ENCODE results near the gene SLC24A3. TPM values are rescaled to one million over a fixed set of nuclear protein-coding genes. Genes with fewer than 3 reads are reported as not detected.

Gene SLC24A3
- total and polyA plus RNA-seq, 2 experiments from 2014 or later: 0.81 to 2.5 TPM

- TF ChIP-seq, protein P1, sequence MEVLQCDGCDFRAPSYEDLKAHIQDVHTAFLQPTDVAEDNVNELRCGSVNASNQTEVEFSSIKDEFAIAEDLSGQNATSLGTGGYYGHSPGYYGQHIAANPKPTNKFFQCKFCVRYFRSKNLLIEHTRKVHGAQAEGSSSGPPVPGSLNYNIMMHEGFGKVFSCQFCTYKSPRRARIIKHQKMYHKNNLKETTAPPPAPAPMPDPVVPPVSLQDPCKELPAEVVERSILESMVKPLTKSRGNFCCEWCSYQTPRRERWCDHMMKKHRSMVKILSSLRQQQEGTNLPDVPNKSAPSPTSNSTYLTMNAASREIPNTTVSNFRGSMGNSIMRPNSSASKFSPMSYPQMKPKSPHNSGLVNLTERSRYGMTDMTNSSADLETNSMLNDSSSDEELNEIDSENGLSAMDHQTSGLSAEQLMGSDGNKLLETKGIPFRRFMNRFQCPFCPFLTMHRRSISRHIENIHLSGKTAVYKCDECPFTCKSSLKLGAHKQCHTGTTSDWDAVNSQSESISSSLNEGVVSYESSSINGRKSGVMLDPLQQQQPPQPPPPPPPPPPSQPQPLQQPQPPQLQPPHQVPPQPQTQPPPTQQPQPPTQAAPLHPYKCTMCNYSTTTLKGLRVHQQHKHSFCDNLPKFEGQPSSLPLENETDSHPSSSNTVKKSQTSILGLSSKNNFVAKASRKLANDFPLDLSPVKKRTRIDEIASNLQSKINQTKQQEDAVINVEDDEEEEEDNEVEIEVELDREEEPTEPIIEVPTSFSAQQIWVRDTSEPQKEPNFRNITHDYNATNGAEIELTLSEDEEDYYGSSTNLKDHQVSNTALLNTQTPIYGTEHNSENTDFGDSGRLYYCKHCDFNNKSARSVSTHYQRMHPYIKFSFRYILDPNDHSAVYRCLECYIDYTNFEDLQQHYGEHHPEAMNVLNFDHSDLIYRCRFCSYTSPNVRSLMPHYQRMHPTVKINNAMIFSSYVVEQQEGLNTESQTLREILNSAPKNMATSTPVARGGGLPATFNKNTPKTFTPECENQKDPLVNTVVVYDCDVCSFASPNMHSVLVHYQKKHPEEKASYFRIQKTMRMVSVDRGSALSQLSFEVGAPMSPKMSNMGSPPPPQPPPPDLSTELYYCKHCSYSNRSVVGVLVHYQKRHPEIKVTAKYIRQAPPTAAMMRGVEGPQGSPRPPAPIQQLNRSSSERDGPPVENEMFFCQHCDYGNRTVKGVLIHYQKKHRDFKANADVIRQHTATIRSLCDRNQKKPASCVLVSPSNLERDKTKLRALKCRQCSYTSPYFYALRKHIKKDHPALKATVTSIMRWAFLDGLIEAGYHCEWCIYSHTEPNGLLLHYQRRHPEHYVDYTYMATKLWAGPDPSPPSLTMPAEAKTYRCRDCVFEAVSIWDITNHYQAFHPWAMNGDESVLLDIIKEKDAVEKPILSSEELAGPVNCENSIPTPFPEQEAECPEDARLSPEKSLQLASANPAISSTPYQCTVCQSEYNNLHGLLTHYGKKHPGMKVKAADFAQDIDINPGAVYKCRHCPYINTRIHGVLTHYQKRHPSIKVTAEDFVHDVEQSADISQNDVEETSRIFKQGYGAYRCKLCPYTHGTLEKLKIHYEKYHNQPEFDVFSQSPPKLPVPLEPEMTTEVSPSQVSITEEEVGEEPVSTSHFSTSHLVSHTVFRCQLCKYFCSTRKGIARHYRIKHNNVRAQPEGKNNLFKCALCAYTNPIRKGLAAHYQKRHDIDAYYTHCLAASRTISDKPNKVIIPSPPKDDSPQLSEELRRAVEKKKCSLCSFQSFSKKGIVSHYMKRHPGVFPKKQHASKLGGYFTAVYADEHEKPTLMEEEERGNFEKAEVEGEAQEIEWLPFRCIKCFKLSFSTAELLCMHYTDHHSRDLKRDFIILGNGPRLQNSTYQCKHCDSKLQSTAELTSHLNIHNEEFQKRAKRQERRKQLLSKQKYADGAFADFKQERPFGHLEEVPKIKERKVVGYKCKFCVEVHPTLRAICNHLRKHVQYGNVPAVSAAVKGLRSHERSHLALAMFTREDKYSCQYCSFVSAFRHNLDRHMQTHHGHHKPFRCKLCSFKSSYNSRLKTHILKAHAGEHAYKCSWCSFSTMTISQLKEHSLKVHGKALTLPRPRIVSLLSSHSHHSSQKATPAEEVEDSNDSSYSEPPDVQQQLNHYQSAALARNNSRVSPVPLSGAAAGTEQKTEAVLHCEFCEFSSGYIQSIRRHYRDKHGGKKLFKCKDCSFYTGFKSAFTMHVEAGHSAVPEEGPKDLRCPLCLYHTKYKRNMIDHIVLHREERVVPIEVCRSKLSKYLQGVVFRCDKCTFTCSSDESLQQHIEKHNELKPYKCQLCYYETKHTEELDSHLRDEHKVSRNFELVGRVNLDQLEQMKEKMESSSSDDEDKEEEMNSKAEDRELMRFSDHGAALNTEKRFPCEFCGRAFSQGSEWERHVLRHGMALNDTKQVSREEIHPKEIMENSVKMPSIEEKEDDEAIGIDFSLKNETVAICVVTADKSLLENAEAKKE (CRISPR knock-in tag; IDR thresholded peaks at IDR 0.05): no peak
- TF ChIP-seq ZNF114 (CRISPR knock-in tag; IDR thresholded peaks at IDR 0.05) (no peak), ZNF331 (CRISPR knock-in tag; IDR thresholded peaks at IDR 0.05; ENCODE audit: low read depth) (no peak), ETS1 (IDR thresholded peaks at IDR 0.05) (no peak), STAT1 (IDR thresholded peaks at IDR 0.05; ENCODE audit: unreplicated experiment) (no peak), EZH2phosphoT487 (IDR thresholded peaks at IDR 0.05; ENCODE audit: unreplicated experiment) (no peak), JUNB (IDR thresholded peaks at IDR 0.05; ENCODE audit: unreplicated experiment) (no peak)
- TF ChIP-seq, protein P2, sequence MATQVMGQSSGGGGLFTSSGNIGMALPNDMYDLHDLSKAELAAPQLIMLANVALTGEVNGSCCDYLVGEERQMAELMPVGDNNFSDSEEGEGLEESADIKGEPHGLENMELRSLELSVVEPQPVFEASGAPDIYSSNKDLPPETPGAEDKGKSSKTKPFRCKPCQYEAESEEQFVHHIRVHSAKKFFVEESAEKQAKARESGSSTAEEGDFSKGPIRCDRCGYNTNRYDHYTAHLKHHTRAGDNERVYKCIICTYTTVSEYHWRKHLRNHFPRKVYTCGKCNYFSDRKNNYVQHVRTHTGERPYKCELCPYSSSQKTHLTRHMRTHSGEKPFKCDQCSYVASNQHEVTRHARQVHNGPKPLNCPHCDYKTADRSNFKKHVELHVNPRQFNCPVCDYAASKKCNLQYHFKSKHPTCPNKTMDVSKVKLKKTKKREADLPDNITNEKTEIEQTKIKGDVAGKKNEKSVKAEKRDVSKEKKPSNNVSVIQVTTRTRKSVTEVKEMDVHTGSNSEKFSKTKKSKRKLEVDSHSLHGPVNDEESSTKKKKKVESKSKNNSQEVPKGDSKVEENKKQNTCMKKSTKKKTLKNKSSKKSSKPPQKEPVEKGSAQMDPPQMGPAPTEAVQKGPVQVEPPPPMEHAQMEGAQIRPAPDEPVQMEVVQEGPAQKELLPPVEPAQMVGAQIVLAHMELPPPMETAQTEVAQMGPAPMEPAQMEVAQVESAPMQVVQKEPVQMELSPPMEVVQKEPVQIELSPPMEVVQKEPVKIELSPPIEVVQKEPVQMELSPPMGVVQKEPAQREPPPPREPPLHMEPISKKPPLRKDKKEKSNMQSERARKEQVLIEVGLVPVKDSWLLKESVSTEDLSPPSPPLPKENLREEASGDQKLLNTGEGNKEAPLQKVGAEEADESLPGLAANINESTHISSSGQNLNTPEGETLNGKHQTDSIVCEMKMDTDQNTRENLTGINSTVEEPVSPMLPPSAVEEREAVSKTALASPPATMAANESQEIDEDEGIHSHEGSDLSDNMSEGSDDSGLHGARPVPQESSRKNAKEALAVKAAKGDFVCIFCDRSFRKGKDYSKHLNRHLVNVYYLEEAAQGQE (IDR thresholded peaks at IDR 0.05; ENCODE audit: unreplicated experiment): no peak
Observed at GRCh38 chr20:19767070-19767469, 554.6 kb downstream of the SLC24A3 start (continued).
